BJ (cell line): ENCODE results near the gene CELA2B. TPM values are rescaled to one million over a fixed set of nuclear protein-coding genes. Genes with fewer than 3 reads are reported as not detected.

Experiments used
- CTCF ChIA-PET: fragments of 350-600 bp; formaldehyde crosslinking; extraction: SDS; loops from one replicate; lab custom pipeline; 2021; ENCODE audit warnings: antibody characterized with exemption, inconsistent platforms; lab: Yijun Ruan, JAX
- POLR2A ChIA-PET: fragments of 300-600 bp; sonication (Branson Sonifier 250); formaldehyde crosslinking; extraction: SDS; loops from one replicate; lab custom pipeline; 2021; ENCODE audit warnings: antibody characterized with exemption; lab: Charles Lee
- DNase-seq: peaks from one replicate; pipeline ENCODE4 v3.0.0-alpha.2; 2011; ENCODE audit warnings: low read depth
- H3K27me3 ChIP-seq: 2 replicates; pipeline ENCODE4 v1.6.0; 2011; ENCODE audit warnings: low read length; ENCODE audit not compliant: control insufficient read depth, insufficient read depth
- H3K36me3 ChIP-seq: 2 replicates; pipeline ENCODE4 v1.5.1; 2011; ENCODE audit warnings: low read length; ENCODE audit not compliant: control insufficient read depth, insufficient read depth
- H3K4me3 ChIP-seq: 2 replicates; pipeline ENCODE4 v1.5.1; 2011; ENCODE audit warnings: low read depth, mild to moderate bottlenecking, control low read depth, low read length
- CTCF ChIP-seq: IDR thresholded peaks from 2 replicates; pipeline ENCODE4 v1.5.1; 2011; ENCODE audit warnings: low read depth, mild to moderate bottlenecking, control low read depth, inconsistent platforms, low read length, moderate library complexity; ENCODE audit not compliant: insufficient read depth
- polyA plus RNA-seq: library from polyadenylated mRNA; depleted of rRNA; stranded (reverse); fragments of >200 nt; gene quantifications from 2 replicates; pipeline ENCODE4 v1.2.3, GENCODE V29; 2011

CELA2B gene
- polyA plus RNA-seq, 1 experiment: not detected

- no peak overlapping the region for H3K4me3 ChIP-seq
- peaks cover 11% of the 10 kb centered on the region for H3K36me3 ChIP-seq
- TF ChIP-seq CTCF: no peak
- POLR2A ChIA-PET: no interaction called here
- CTCF ChIA-PET: no interaction called here
- DNase-seq: no peak
- no peaks in the 10 kb centered on the region for H3K27me3 ChIP-seq
These were observed 16.7 kb downstream of the CELA2B start for GRCh38 chr1:15492596-15492995.

- Histone ChIP-seq H3K36me3 (peaks cover 11% of the 10 kb centered on the region), H3K27me3 (no peaks in the 10 kb centered on the region), H3K4me3 (no peak overlapping the region)
- POLR2A ChIA-PET: no interaction called here
- no peak for DNase-seq
- CTCF ChIA-PET: no interaction called here
- TF ChIP-seq CTCF: no peak
These were observed 18.0 kb downstream of the CELA2B start for GRCh38 chr1:15493869-15494390.

GRCh38 chr1:15500184-15501178 is 24.6 kb downstream of the CELA2B start:
- no peak for TF ChIP-seq CTCF
- peaks cover 4% of the 10 kb centered on the region for H3K36me3 ChIP-seq
- ChIA-PET CTCF (interaction anchor here (0.7 to 1.8 kb wide), 6 partner anchors 9 to 725 kb away, joined by 3 to 10 read pairs (median 4); no protein-coding TSS in a partner anchor), POLR2A (no interaction called here)
- no peak for DNase-seq
- no peaks in the 10 kb centered on the region for H3K27me3 ChIP-seq
- H3K4me3 ChIP-seq: no peak overlapping the region

- ChIA-PET CTCF (interaction anchor here (0.8 to 1.3 kb wide), 2 partner anchors 10 to 726 kb away, joined by 3 to 5 read pairs; no protein-coding TSS in a partner anchor), POLR2A (no interaction called here)
- Histone ChIP-seq H3K4me3 (no peak overlapping the region), H3K36me3 (peaks cover 4% of the 10 kb centered on the region), H3K27me3 (no peaks in the 10 kb centered on the region)
- TF ChIP-seq CTCF: peak; percentile 78
- DNase-seq: no peak
These were observed 25.5 kb downstream of the CELA2B start for GRCh38 chr1:15501208-15502032.
